ENCODE measurements around the gene ACD. TPM values are rescaled to one million over a fixed set of nuclear protein-coding genes. Genes with fewer than 3 reads are reported as not detected.

Gene ACD
- total and polyA plus RNA-seq, 2 of the 4 experiments (the other 2 are of a cell fraction) = 15.6 to 31.1 TPM

- WGBS, 2 experiments (ENCODE audit: extremely low coverage in 2 of 2, insufficient read length in 1 of 2) = 80% methylated on average over 1 of the region's 1 CpG; no CpG with 5 or more reads in 1 of the 2 experiments
- Histone ChIP-seq H3K9me3 (ENCODE audit: control insufficient read depth, insufficient read depth, low read length) (no peaks in the 10 kb centered on the region), H2BK20ac (ENCODE audit: low read depth, low read length) (no peak overlapping the region), H3K27ac (ENCODE audit: insufficient read depth, low read length) (no peak overlapping the region), H3K4me1 (ENCODE audit: control insufficient read depth, insufficient read depth, low read length) (peaks cover 4% of the 10 kb centered on the region; the same call in 1 of the 2 replicates), H3K4me3 (ENCODE audit: insufficient read depth, low read depth, low read length) (no peak overlapping the region), H3K79me1 (ENCODE audit: low read depth in 1 of 2, low read length in 2 of 2) (peaks cover 18 to 51% of the 10 kb centered on the region in 2 experiments), H3K27me3 (ENCODE audit: control insufficient read depth, insufficient read depth, low read length) (no peaks in the 10 kb centered on the region), H3K9ac (ENCODE audit: low read depth, low read length) (no peak overlapping the region), H3K36me3 (ENCODE audit: control insufficient read depth, insufficient read depth, low read length) (no peaks in the 10 kb centered on the region; the same call in 1 of the 2 replicates), H3K56ac (ENCODE audit: extremely low read depth, insufficient read depth, low read length) (no peak overlapping the region), H4K8ac (ENCODE audit: low read depth in 2 of 2, low read length in 2 of 2) (no peak overlapping the region), H3K18ac (ENCODE audit: low read depth, low read length) (no peak overlapping the region), H3K14ac (replicated peaks; ENCODE audit: low read depth, low read length) (no peak overlapping the region), H3K4ac (ENCODE audit: low read depth, low read length) (no peak overlapping the region), H2AFZ (replicated peaks; ENCODE audit: low read length, poor library complexity) (no peak overlapping the region), H3K9me1 (ENCODE audit: insufficient read depth, low read length) (peaks cover 15% of the 10 kb centered on the region), H2BK15ac (ENCODE audit: low read depth, low read length) (no peak overlapping the region), H2BK120ac (ENCODE audit: low read depth, low read length) (no peak overlapping the region), H4K20me1 (ENCODE audit: insufficient read depth, low read length) (peaks cover 16% of the 10 kb centered on the region), H2AK5ac (ENCODE audit: low read depth, low read length) (no peak overlapping the region), H3K4me2 (ENCODE audit: low read depth, low read length) (no peak overlapping the region), H3K23ac (ENCODE audit: low read depth, low read length) (no peak overlapping the region), H2AK9ac (replicated peaks; ENCODE audit: low read depth, low read length, poor library complexity) (no peak overlapping the region), H4K91ac (ENCODE audit: insufficient read depth, low read depth, low read length) (no peak overlapping the region), H2BK5ac (ENCODE audit: low read depth, low read length, poor library complexity, severe bottlenecking) (no peak overlapping the region), H4K5ac (ENCODE audit: low read depth, low read length) (no peak overlapping the region)
- ATAC-seq (ENCODE audit: low read depth) (no peak), DNase-seq (no peak)
- intact Hi-C loops (cut with micrococcal nuclease) = no loop called here
- ChIA-PET POLR2A (ENCODE audit: unreplicated experiment) (no interaction called here), CTCF (interaction anchor here (0.6 to 0.7 kb wide), 2 partner anchors 78 to 1100 kb away, joined by 3 to 5 read pairs; no protein-coding TSS in a partner anchor)
- BruUV-seq (replicated peaks) = no TSS peak
- in situ Hi-C loops (cut with MboI; ENCODE audit: low sequenced_read_pairs) = no loop called here
- no peak for TF ChIP-seq FOS (IDR thresholded peaks at IDR 0.05; ENCODE audit: low read depth, low read length)
- TF ChIP-seq NFE2L2 (IDR thresholded peaks at IDR 0.05; ENCODE audit: low read depth, low read length) = no peak
- no peak for TF ChIP-seq RAD21 (IDR thresholded peaks at IDR 0.05; ENCODE audit: low read length)
- no peak for TF ChIP-seq CTCF (conservative IDR thresholded peaks at IDR 0.05; ENCODE audit: low read depth, low read length)
- no peak for TF ChIP-seq ELK1 (IDR thresholded peaks at IDR 0.05; ENCODE audit: borderline replicate concordance, low read depth, low read length)
- no peak for TF ChIP-seq SMC3 (IDR thresholded peaks at IDR 0.05; ENCODE audit: low read depth, low read length)
- no peak for TF ChIP-seq CHD1 (IDR thresholded peaks at IDR 0.05; ENCODE audit: low read depth, low read length)
- no peak for TF ChIP-seq MAFK (IDR thresholded peaks at IDR 0.05; ENCODE audit: low read depth, low read length)
- TF ChIP-seq BHLHE40 (IDR thresholded peaks at IDR 0.05; ENCODE audit: low read depth, low read length) = no peak
- TF ChIP-seq CEBPB (IDR thresholded peaks at IDR 0.05; ENCODE audit: low read depth, low read length) = no peak
- no peak for TF ChIP-seq MAZ (IDR thresholded peaks at IDR 0.05; ENCODE audit: borderline replicate concordance, low read depth, low read length)
- TF ChIP-seq MXI1 (IDR thresholded peaks at IDR 0.05; ENCODE audit: borderline replicate concordance, low read depth, low read length) = no peak
- TF ChIP-seq POLR2A (IDR thresholded peaks at IDR 0.05; ENCODE audit: low read depth, low read length) = no peak
- TF ChIP-seq RCOR1 (IDR thresholded peaks at IDR 0.05; ENCODE audit: insufficient replicate concordance, low read length) = no peak
- dilution Hi-C loops (cut with HindIII; ENCODE audit: low sequenced_read_pairs, unreplicated experiment) = no loop called here
Measured at GRCh38 chr16:67709050-67709449, 49.0 kb upstream of the ACD start.

Data from IMR-90 (cell line).